ENCODE results near the gene ZNF564.

- no peak for TF ChIP-seq POLR2AphosphoS5 (IDR thresholded peaks at IDR 0.05)
- TF ChIP-seq POLR2A (IDR thresholded peaks at IDR 0.05), result no peak
- no peak for TF ChIP-seq CTCF (IDR thresholded peaks at IDR 0.05)
Measured at GRCh38 chr19:12567951-12568350, 16.7 kb upstream of the ZNF564 start.

Data from stomach (tissue), 4 donors.